NCI-H1048 (cell line): Measurements from ENCODE around the gene OMP.

Source experiments
- DNase-seq: peaks from one replicate; lab custom pipeline; 2025; lab: John Stamatoyannopoulos, UW

Gene OMP

DNA sequence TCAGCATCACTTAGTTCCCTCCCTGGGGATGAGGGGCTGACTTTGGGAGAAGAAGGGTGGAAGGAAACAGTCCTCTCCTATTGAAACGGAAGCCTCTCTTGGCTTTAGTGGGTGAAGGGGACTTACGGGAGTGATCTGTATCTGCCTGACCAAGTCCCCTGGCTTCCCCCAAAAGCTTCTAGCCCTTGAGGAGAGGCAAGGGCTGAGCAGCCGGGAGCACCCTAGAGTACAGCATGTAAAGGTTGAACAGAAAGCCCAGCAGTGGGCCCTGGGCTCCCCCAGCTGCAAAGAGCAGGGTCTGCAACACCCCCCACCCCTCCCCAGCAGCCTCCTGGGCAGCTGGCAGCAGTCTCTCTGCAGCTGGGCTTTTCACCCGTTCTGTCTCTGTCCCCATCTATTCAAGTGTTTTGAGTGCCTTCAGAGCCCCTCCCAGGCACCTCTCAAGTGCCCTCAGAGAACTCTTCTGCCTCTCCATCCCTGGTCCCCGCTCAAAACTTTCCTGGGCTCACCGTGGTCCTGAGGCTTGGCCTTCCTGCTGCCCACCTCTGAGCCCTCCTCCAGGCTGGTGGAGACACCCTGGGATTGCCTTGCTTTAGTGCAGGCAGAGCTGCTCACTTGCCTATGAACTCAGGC lies 33.2 kb upstream of the OMP start:
- no peak for DNase-seq

GRCh38 chr11:77069969-77070582 lies 32.6 kb upstream of the OMP start:
- DNase-seq = no peak

- no peak for DNase-seq
Measured at GRCh38 chr11:77071077-77071476, 31.6 kb upstream of the OMP start.

DNA sequence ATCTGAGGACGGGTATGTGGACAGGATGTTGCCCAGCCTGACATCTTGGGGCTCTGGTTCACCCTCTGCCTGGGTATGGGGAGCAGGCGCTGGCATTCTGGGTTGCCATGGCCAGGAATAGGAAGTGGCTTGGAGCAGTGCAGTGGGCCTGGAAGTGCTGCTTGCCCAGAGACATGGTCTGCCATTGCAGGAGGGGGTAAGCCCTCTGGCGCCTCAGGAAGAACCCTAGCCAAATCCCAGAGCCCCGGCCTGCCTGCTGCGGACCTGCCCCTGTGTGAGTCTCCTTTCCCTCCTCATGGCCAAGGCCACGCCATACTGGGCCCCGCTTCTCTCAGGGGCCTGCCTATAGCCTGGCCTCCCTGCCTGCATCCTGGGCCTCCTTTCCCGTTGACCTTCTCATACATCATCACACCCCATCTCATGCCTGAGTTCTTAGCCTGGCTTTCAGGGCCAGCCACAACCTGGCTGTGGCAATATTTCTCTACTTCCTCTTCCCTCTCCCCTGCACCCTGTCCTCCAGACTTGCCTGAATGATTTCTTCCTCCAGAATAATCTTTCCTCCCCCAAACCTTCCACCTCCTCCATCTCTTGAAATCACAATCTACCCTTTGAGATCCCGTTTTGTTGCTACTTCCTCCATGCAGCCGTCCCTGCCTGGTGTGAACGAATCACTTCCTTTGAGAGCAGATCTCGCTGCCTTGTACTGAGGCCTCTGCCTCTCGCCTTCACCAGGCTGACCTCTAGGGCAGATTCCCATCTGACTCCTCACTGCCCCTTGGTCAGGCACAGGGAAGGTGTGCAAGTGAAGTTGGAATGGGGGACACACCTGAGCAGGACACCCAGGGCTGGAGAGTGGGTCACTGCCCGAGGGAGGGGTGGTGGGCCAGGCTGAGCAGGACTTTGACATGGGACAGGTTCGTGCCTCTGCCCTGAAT lies 30.7 kb upstream of the OMP start:
- DNase-seq = no peak

- DNase-seq = no peak
Measured at GRCh38 chr11:77072851-77073327, 29.8 kb upstream of the OMP start.

DNA sequence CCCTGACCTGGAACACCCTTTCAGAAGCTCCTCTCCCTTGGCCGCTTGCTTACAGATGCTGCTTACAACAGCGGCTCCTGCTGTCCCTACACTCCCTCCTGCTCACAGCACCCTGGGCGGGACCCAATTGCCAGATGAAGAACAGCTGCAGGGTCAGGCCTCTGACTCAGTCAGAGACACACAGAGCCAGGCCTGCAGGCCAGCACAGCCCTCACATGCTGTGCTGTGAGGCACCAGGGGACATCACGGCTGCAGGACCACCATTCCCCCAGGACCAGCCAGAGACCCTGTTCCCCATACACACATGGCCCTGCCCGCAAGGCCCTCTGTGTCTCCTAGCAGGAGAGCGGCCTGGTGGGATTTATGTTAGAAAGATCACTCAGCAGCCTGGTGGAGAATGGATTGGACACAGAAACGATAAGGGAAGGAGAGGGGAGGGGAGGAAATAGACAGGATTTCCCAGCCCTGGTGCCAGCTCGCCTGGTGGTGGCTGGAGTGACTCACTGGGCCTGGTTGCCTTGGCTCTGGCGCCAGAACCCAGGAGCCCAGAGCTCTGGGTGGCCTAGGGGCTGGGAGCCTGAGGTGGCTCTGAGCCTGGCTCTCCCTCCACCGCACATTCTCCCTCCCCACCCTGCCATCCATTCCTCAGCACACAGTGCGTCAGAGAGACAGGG lies 29.2 kb upstream of the OMP start:
- no peak for DNase-seq

GRCh38 chr11:77074205-77074604 lies 28.4 kb upstream of the OMP start:
- no peak for DNase-seq

- DNase-seq = no peak
Measured at GRCh38 chr11:77074626-77075221, 27.9 kb upstream of the OMP start.

DNA sequence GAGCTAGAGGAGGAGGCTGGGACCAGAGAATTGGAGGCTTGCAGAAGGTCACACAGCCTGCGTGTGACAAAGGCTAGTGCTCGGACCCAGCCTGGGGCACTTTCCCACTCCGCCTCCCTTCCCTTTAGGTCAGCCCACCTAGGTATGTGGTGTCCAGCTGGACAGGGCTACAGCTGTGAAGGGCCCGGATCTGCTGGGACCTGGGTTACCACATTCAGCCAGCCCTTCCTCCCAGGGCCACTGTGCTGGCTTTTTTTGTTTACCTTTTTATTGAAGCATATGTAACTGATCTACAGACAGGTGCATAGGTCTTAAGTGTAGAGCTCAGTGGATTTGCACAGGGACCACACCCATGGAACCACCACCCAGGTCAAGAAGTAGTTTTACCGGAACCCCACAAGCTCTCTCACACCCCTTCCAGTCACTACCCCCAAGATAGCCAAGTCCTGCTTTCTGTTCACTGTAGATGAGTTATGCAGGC lies 27.2 kb upstream of the OMP start:
- no peak for DNase-seq

GRCh38 chr11:77079666-77080065 lies 23.0 kb upstream of the OMP start:
- DNase-seq = no peak

GRCh38 chr11:77080643-77081210 lies 21.9 kb upstream of the OMP start:
- no peak for DNase-seq

GRCh38 chr11:77081381-77081851 lies 21.2 kb upstream of the OMP start:
- DNase-seq = no peak

DNA sequence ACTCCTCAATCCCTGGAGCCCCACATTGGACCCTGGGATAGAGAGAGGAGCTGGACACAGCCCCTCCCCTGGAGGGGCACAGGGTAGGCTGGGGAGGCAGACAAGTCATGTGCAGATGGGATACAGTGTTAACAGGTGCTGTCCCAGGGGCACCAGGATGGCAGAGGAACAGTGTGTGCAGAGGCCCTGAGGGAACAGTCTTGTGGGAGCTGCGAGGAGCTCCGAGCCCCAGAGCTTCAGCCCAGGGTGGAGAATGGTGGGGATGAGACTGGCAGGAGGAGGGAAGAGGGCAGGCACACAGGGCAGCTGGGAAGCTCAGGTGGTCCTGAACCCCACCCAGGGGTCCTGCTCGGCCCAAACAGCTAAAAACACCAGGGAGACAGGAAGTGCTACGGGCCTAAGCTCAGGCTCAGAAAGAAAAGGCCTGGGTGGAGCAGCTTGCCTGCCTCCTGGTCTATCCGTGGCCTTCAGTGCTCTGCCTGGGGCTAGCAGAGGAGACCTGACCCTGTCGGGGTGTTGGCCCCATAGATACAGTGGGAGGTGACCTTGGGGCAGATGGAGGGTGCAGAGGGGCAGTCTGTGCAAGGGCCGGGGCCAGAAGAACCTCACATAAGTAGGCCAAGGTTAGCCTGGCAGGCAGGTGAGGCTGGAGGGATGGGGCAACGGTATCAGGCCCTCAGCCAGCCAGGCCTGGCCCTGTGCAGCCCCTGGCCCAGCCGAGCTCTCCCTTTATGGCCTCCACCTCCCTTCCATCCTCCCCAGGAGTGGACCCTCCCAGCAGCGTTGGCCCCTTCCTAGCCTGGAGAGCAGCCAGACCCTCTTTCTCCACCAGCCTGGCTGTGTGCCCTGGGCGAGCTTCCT lies 20.4 kb upstream of the OMP start:
- DNase-seq = no peak

GRCh38 chr11:77082838-77083565 lies 19.6 kb upstream of the OMP start:
- DNase-seq = no peak

GRCh38 chr11:77083566-77084245 lies 18.9 kb upstream of the OMP start:
- no peak for DNase-seq

GRCh38 chr11:77084581-77085191 lies 18.0 kb upstream of the OMP start:
- DNase-seq = no peak

GRCh38 chr11:77085652-77086051 lies 17.0 kb upstream of the OMP start:
- DNase-seq = no peak
